Esophagus squamous epithelium (tissue), 5 donors: ENCODE data around the gene MKNK1. TPM values are rescaled to one million over a fixed set of nuclear protein-coding genes. Genes with fewer than 3 reads are reported as not detected.

Source experiments
- DNase-seq: peaks from one replicate; lab custom pipeline; 2025; lab: John Stamatoyannopoulos, UW
- H3K27ac ChIP-seq, 4 donors: fragments of 200-600 bp; sonication (generic); one replicate each; pipeline ENCODE4 v1.5.1; 2016 to 2019; ENCODE audit warnings: mild to moderate bottlenecking in 1 of 4
- H3K27me3 ChIP-seq, 4 donors: fragments of 200-600 bp; sonication (generic); 1 replicate in 3 of 4; 2 replicates in 1 of 4; pipeline versions ENCODE4 v1.5.1 to v1.6.0; 2017 to 2021; ENCODE audit warnings: antibody characterized with exemption in 1 of 4
- H3K36me3 ChIP-seq, 3 donors: fragments of 200-600 bp; sonication (generic); one replicate each; pipeline ENCODE4 v1.5.1; 2016 to 2019
- H3K4me1 ChIP-seq, 3 donors: fragments of 200-600 bp; sonication (generic); one replicate each; pipeline ENCODE4 v1.5.1; 2017 to 2019
- H3K4me3 ChIP-seq, 4 donors: fragments of 200-600 bp; sonication (generic); 1 replicate in 3 of 4; 2 replicates in 1 of 4; pipeline ENCODE4 v1.5.1; 2016 to 2019; ENCODE audit warnings: mild to moderate bottlenecking in 2 of 4, moderate library complexity in 1 of 4
- H3K9me3 ChIP-seq, 3 donors: fragments of 200-600 bp; sonication (generic); one replicate each; pipeline ENCODE4 v1.5.1; 2016 to 2019
- CTCF ChIP-seq, 6 experiments: fragments of 450-650 bp in 4 of 6; fragments of 200-600 bp in 2 of 6; sonication (generic) in 2 of 6; IDR thresholded peaks; one replicate each; pipeline ENCODE4 v1.5.1; 2016 to 2019; ENCODE audit warnings: antibody characterized with exemption in 6 of 6, mild to moderate bottlenecking in 4 of 6, moderate library complexity in 4 of 6
- POLR2A ChIP-seq, 4 donors: fragments of 450-650 bp; IDR thresholded peaks; one replicate each; pipeline ENCODE4 v1.6.1; 2017; ENCODE audit warnings: antibody characterized with exemption in 4 of 4, mild to moderate bottlenecking in 4 of 4, moderate library complexity in 3 of 4
- WGBS, 2 donors: methylation state at CpG; one replicate each; pipeline ENCODE4 v1.1.5; 2018; 5-methylcytosine and 5-hydroxymethylcytosine counted together
- intact Hi-C: fragments of 100-400 bp; cut with DNase I; formaldehyde crosslinking; loops from one replicate; pipeline ENCODE4 v1.15.0; 2022
- total RNA-seq, 4 donors: library from RNA; depleted of rRNA; stranded (reverse); fragments of >200 nt; gene quantifications; one replicate each; pipeline ENCODE4 v1.1.0, GENCODE V29; 2016
- donor health status: DM: yes; HTN: yes; CAD: no.

MKNK1 gene
- total RNA-seq, 4 donors from 2014 or later, result 18.2 to 33.7 (median 33.6) TPM

GRCh38 chr1:46649764-46650163 is 45.7 kb upstream of the MKNK1 start:
- Histone ChIP-seq H3K4me1 (peaks cover 0 to 22% (median 0%) of the 10 kb centered on the region in 3 donors), H3K27ac (no peak overlapping the region), H3K27me3 (no peaks in the 10 kb centered on the region), H3K4me3 (no peak overlapping the region), H3K9me3 (peaks cover 0 to 12% (median 7%) of the 10 kb centered on the region in 3 donors), H3K36me3 (peaks cover 0 to 93% (median 4%) of the 10 kb centered on the region in 3 donors)
- intact Hi-C loops, result no loop called here
- TF ChIP-seq POLR2A (IDR thresholded peaks at IDR 0.05) (no peak), CTCF (IDR thresholded peaks at IDR 0.05) (no peak)
- no peak for DNase-seq
- 92 to 97% methylated on average over 2 of the region's 2 CpGs for WGBS, 2 donors

DNA sequence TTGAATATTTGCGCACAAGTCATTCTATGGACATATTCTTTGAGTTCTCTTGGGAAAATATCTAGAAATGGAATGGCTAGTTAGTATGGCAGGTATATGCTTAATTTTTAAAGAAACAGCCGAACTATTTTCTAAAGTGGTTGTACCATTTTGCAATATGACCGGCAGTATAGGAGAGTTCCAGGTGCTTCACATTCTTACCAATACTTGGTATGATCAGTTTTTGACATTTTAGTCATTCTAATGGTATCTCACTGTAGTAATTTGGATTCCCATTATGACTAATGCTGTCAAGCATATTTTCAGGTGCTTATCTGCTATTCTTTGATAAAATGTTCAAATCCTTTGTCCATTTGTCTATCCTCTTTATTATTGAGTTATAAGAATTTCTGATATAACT is 43.5 kb upstream of the MKNK1 start:
- Histone ChIP-seq H3K4me3 (no peak overlapping the region), H3K27ac (no peak overlapping the region), H3K4me1 (peaks cover 0 to 24% (median 12%) of the 10 kb centered on the region in 3 donors), H3K9me3 (peaks cover 0 to 12% (median 7%) of the 10 kb centered on the region in 3 donors), H3K27me3 (no peaks in the 10 kb centered on the region), H3K36me3 (peaks cover 0 to 82% (median 4%) of the 10 kb centered on the region in 3 donors)
- no peak for DNase-seq
- intact Hi-C loops, result no loop called here
- TF ChIP-seq POLR2A (IDR thresholded peaks at IDR 0.05) (no peak), CTCF (IDR thresholded peaks at IDR 0.05) (no peak)
- WGBS, 2 donors, result 95 to 96% methylated on average over 3 of the region's 3 CpGs

- no peak overlapping the region for H3K4me3 ChIP-seq
- TF ChIP-seq CTCF (IDR thresholded peaks at IDR 0.05) (no peak), POLR2A (IDR thresholded peaks at IDR 0.05) (no peak)
- peaks cover 0 to 12% (median 7%) of the 10 kb centered on the region in 3 donors for H3K9me3 ChIP-seq
- DNase-seq, result no peak
- peaks cover 0 to 82% (median 4%) of the 10 kb centered on the region in 3 donors for H3K36me3 ChIP-seq
- H3K27ac ChIP-seq, result no peak overlapping the region
- H3K4me1 ChIP-seq, result peaks cover 0 to 21% (median 12%) of the 10 kb centered on the region in 3 donors
- no peaks in the 10 kb centered on the region for H3K27me3 ChIP-seq
- intact Hi-C loops, result no loop called here
- WGBS, 2 donors, result 60 to 96% methylated on average over 2 of the region's 2 CpGs
These were observed 42.8 kb upstream of the MKNK1 start for GRCh38 chr1:46646844-46647243.

DNA sequence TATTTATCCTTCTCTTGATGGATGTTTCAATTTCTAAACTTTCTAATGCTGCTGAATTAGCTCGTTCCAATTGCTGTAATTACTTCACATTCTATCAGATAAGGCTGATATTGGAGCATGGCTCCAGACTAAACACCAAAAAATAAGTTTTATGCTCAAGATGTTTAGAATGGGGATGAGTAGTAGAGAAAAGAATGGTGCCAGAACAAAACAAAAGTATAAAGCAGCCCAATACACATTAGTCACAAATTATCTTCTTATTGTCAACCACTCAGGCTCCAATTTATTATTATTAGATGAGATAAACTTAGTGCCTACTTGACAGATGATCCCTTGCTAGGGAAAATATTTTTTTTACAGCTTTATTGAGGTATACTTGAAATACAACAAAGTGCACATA is 42.3 kb upstream of the MKNK1 start:
- Histone ChIP-seq H3K27me3 (no peaks in the 10 kb centered on the region), H3K36me3 (peaks cover 0 to 86% (median 4%) of the 10 kb centered on the region in 3 donors), H3K27ac (no peak overlapping the region), H3K9me3 (peaks cover 0 to 12% (median 7%) of the 10 kb centered on the region in 3 donors), H3K4me3 (no peak overlapping the region), H3K4me1 (peaks cover 0 to 24% (median 12%) of the 10 kb centered on the region in 3 donors)
- DNase-seq, result no peak
- WGBS, 2 donors, result 67 to 87% methylated on average over 1 of the region's 1 CpG
- intact Hi-C loops, result no loop called here
- TF ChIP-seq POLR2A (IDR thresholded peaks at IDR 0.05) (no peak), CTCF (IDR thresholded peaks at IDR 0.05) (no peak)

GRCh38 chr1:46645815-46646214 is 41.7 kb upstream of the MKNK1 start:
- DNase-seq, result no peak
- peaks cover 0 to 24% (median 12%) of the 10 kb centered on the region in 3 donors for H3K4me1 ChIP-seq
- no peak overlapping the region for H3K27ac ChIP-seq
- 91 to 94% methylated on average over 4 of the region's 4 CpGs for WGBS, 2 donors
- no peak overlapping the region for H3K4me3 ChIP-seq
- peaks cover 0 to 12% (median 7%) of the 10 kb centered on the region in 3 donors for H3K9me3 ChIP-seq
- H3K36me3 ChIP-seq, result peaks cover 0 to 84% (median 4%) of the 10 kb centered on the region in 3 donors
- intact Hi-C loops, result no loop called here
- TF ChIP-seq CTCF (IDR thresholded peaks at IDR 0.05) (no peak), POLR2A (IDR thresholded peaks at IDR 0.05) (no peak)
- H3K27me3 ChIP-seq, result no peaks in the 10 kb centered on the region
